GDM1 (cell line): Measurements from ENCODE around the gene AASS.

ENCODE experiments used
- DNase-seq: peaks from one replicate; lab custom pipeline; 2025; lab: John Stamatoyannopoulos, UW

Gene AASS

DNA sequence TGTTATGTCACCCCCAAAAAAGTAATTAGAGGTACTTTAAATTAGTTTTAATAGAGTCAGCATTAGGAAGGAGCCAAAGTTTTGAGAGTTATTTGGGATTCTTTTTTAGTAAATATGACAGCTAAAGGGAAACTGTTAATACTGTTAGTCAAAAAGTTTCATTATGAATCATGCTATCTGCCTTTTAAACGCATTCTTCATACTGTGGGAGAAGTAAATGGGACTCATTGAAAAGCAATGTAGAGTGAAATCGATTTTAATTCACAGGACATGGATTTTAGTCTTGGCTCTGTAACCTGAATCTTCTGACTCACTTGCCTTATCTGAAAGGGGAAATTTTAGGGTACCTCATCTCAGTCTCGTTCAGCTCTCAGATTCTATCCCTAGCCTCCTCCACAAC is 105.1 kb downstream of the AASS start:
- DNase-seq, result no peak

DNA sequence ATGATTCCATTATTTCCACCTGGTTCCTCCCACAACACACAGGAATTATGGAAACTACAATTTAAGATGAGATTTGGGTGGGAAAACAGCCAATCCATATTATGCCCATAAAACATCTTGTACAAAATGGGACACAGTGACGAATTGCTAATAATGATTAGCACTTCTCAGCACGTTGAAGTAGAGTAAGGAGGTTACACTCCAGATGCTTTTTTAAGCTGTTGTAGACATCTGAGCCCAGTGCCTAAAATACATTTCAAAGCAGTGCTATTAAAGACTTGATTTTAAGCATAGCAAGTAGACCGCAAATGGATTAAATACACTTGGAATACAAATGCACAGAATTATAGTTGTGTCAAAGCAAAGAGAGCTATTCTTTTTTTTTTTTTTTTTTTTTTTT is 105.9 kb downstream of the AASS start:
- DNase-seq, result no peak

DNA sequence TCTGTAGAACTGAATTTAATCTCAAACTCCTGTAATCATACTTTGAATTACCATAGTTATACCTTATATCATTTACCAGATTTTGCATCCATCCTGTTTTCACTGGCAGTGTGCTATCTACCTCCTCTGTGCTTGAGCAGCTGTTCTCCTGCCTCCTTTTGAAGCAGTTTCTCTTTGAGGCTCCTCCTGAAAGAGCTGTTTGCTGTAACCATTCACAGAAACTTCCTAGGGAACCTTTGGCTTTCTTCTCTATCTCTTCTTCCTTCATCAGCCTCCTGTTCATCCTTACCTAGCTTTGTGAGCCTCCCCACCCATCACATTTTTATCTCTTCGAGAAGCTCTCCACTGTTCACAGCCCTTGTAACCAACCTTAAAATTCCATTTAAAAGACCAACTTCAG is 108.2 kb downstream of the AASS start:
- no peak for DNase-seq

DNA sequence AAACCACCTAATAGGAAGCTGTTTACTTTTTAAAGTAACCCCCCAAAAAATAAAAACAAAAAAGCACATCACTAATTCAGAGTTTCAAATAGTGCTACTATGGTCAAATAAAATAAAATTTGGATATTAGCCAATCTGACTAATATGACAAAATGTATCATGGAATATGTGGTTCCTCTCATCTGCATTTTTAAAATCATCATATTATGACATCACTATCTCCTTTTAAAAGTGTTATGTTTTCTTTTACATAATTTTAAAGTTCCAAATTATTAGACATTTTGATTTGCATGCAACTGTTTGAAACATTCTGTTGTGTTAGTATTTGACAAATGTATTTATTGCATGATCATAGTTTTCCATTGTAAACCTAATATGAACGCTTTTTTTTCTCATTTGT is 110.4 kb downstream of the AASS start:
- no peak for DNase-seq

DNA sequence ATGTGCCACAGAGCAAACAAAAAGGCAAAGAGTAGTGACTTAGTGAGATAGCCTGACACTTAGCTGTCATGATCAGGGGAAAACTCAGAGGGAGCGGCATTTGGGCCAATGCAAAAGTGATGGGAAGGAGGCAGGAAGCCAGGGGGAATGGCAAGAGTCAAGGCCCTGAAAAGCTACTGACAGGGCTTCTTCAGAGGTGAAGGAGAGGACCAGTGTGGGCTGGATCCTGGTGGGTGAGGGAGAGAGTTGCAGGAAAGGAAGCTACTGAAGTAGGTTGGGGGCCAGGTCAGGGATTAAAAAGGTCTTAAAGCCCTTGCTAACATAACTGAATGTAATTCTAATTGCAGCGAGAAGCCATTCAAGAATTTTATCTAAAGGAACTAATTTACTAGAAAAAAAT is 117.0 kb downstream of the AASS start:
- no peak for DNase-seq
